Measurements from ENCODE around the gene RBFA. TPM values are rescaled to one million over a fixed set of nuclear protein-coding genes. Genes with fewer than 3 reads are reported as not detected.

Gene RBFA
- total and polyA plus RNA-seq, 10 of the 15 experiments (the other 5 are each of a cell fraction or from before 2014, with no cell fraction given): 7.2 to 56.0 (median 37.7) TPM

GRCh38 chr18:80034068-80034851, at the start of gene RBFA (continued):
- TF ChIP-seq BHLHE40 (IDR thresholded peaks at IDR 0.05; ENCODE audit: borderline replicate concordance in 1 of 2, low read depth in 2 of 2, low read length in 1 of 2) (peak in 1 of 2 experiments; percentile 59; a peak in 2 of 4 replicates), USF2 (IDR thresholded peaks at IDR 0.05; ENCODE audit: borderline replicate concordance, low read depth, low read length) (no peak), NFYB (IDR thresholded peaks at IDR 0.05; ENCODE audit: insufficient read depth, low read depth, low read length) (no peak), BRCA1 (IDR thresholded peaks at IDR 0.05; ENCODE audit: low read depth, low read length) (no peak), SIN3A (IDR thresholded peaks at IDR 0.05; ENCODE audit: low read depth, low read length) (peak; percentile 30; the same call in 1 of the 2 replicates), MEF2B (IDR thresholded peaks at IDR 0.05; ENCODE audit: partially characterized antibody, poor library complexity, severe bottlenecking) (peak; percentile 98), FOS (IDR thresholded peaks at IDR 0.05; ENCODE audit: borderline replicate concordance, extremely low read depth, insufficient read length) (no peak), CHD4 (IDR thresholded peaks at IDR 0.05) (no peak), NR2F1 (conservative IDR thresholded peaks at IDR 0.05) (peak; percentile 34; the same call in 1 of the 2 replicates), ELK1 (IDR thresholded peaks at IDR 0.05; ENCODE audit: low read depth, low read length) (no peak), NR2C2 (IDR thresholded peaks at IDR 0.05; ENCODE audit: borderline replicate concordance, control insufficient read depth, insufficient read length, low read depth) (no peak), CTCF (IDR thresholded peaks at IDR 0.05 in 2 of 3, conservative IDR thresholded peaks at IDR 0.05 in 1 of 3; ENCODE audit: control insufficient read depth in 2 of 3, extremely low read depth in 1 of 3, insufficient read depth in 1 of 3, low read depth in 3 of 3, low read length in 3 of 3) (peak in 2 of 3 experiments; percentile 11 to 23; a peak in 2 of 6 replicates), CBX3 (IDR thresholded peaks at IDR 0.05; ENCODE audit: borderline replicate concordance, low read depth) (no peak), GATAD2B (conservative IDR thresholded peaks at IDR 0.05; ENCODE audit: low read depth) (peak; percentile 91), E2F8 (IDR thresholded peaks at IDR 0.05; ENCODE audit: low read depth, partially characterized antibody) (peak; percentile 47), SRF (IDR thresholded peaks at IDR 0.05; ENCODE audit: low read depth in 2 of 2, low read length in 2 of 2) (0 out of 4 replicates have a peak, but pooled peaks of 1 of the 2 experiments have one; percentile 35), CREM (IDR thresholded peaks at IDR 0.05; ENCODE audit: low read depth) (no peak; the same call in 1 of the 2 replicates), SMC3 (IDR thresholded peaks at IDR 0.05; ENCODE audit: borderline replicate concordance, low read length) (no peak), ZBED1 (IDR thresholded peaks at IDR 0.05; ENCODE audit: borderline replicate concordance) (no peak), RFX5 (IDR thresholded peaks at IDR 0.05; ENCODE audit: low read depth, low read length) (no peak), HCFC1 (IDR thresholded peaks at IDR 0.05; ENCODE audit: low read length) (peak; percentile 55), NRF1 (conservative IDR thresholded peaks at IDR 0.05; ENCODE audit: low read depth, low read length) (peak; percentile 64), FOXM1 (IDR thresholded peaks at IDR 0.05; ENCODE audit: low read depth, low read length) (no peak)

Data from GM12878 (cell line).